ENCODE data around the gene TNS3.

The TNS3 gene

DNA sequence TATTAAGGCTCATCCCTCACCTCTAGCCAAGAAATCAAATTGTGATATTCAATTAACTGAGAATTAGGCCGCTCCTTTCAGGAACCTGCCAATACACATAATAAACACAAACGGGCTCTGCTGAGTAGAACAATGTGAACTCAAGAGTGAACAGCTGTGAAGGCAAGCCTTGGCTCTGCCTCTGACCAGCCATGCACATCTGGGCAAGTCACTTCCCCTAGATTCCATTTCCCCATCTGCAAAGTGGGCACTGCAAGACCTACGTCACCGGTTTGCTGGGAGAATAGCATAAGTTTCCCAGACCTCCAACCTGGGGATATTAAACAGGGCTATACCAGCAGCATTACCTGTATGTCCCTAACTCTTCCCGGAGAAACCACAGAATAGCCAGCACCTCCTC is 355.2 kb downstream of the TNS3 start:
- Histone ChIP-seq H3K4me1 (ENCODE audit: control insufficient read depth, insufficient read depth, low read length, unreplicated experiment) (peaks cover 14% of the 10 kb centered on the region), H3K4me3 (ENCODE audit: low read depth, low read length) (no peak overlapping the region), H3K79me2 (ENCODE audit: control insufficient read depth, insufficient read depth, low read length, unreplicated experiment) (no peaks in the 10 kb centered on the region), H2AFZ (ENCODE audit: low read length, unreplicated experiment) (no peak overlapping the region), H3K36me3 (ENCODE audit: insufficient read depth, low read length) (no peaks in the 10 kb centered on the region), H3K27me3 (ENCODE audit: insufficient read depth, low read length) (no peaks in the 10 kb centered on the region), H3K27ac (ENCODE audit: low read depth, low read length) (no peak overlapping the region)

DNA sequence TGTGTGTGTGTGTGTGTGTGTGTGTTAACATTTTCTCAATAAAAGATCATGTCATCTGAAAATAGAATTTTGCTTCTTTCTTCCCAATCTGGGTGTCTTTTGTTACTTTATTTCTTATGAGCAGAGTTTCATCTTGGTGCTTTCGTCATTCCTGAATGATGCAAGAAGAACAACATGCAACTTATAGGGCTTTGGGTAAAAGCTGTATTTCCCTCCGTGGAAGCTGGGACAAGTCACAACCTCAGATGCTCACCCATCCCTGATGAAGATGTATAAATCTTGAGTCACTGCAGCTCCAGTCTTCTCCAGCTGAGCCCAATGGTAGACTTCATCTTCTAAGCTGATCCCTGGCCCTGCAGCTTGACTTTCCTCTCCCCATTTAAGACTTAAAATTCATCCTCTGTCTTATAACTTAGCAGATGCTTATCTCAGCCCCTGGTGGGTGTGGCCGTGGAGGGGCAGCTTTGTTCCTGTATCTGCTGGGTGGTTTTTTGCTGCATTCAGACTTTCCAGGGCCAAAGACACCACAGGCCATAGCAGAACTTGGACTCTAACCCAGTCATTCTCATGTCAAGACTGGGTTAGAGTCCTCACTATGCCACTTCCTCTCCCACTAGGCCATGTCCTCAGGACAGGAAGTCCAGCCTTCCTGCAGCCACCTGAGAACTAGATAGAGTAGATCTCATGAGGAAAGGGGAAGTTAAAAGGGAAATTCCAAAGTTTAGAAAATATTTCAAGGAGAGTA is 356.4 kb downstream of the TNS3 start:
- H2AFZ ChIP-seq (ENCODE audit: low read length, unreplicated experiment), result no peak overlapping the region
- H3K36me3 ChIP-seq (ENCODE audit: insufficient read depth, low read length), result no peaks in the 10 kb centered on the region

More for the DNA sequence above, 356.4 kb downstream of the TNS3 start:
- Histone ChIP-seq H3K27ac (ENCODE audit: low read depth, low read length) (no peak overlapping the region), H3K79me2 (ENCODE audit: control insufficient read depth, insufficient read depth, low read length, unreplicated experiment) (no peaks in the 10 kb centered on the region), H3K4me1 (ENCODE audit: control insufficient read depth, insufficient read depth, low read length, unreplicated experiment) (peaks cover 15% of the 10 kb centered on the region), H3K27me3 (ENCODE audit: insufficient read depth, low read length) (no peaks in the 10 kb centered on the region), H3K4me3 (ENCODE audit: low read depth, low read length) (no peak overlapping the region)
